NCI-H1105 treated with DMSO at 0.1 percent for 48 hours (cell line): ENCODE measurements around the gene HRK.

Source experiments
- DNase-seq: peaks from one replicate; lab custom pipeline; 2025; lab: John Stamatoyannopoulos, UW

The HRK gene

GRCh38 chr12:116897476-116897875 lies 16.2 kb upstream of the HRK start:
- no peak for DNase-seq

GRCh38 chr12:116896411-116896924 lies 15.2 kb upstream of the HRK start:
- no peak for DNase-seq

GRCh38 chr12:116894913-116895312 lies 13.7 kb upstream of the HRK start:
- DNase-seq = no peak

DNA sequence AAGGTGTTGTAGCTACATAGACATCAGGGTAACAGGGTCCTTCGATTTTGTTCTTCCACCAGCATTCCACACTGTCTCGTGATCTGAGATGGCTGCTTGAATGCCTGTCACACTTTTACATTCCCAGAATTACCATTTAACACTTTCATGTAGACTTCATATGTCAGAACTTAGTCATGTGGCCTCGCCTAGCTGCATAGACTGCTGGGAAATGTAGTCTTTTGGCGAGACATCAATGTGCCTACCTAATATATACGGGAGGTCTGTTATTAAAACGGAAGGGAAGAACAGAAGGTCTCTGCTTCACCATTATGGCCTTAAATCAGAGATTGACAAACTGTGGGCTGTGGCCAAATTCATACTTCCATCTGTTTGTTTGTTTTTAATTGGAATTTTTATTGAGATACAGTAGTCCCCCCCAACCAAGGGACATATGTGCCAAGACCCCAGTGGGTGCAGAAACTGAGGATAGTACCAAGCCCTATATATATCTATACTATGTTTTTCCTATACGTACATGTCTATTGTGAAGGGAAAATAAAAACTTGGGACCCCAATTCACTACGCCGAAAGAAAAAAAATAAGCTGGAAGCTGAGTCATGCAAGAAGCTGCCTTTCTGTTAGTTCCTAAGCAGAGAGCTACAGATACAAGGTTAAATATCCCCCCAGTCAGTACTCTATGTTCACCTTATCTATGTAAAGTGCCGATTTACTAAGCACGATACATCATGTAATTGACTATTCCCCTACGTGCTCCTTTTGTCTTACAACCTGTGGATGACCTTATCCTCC lies 11.3 kb upstream of the HRK start:
- no peak for DNase-seq

- DNase-seq = no peak
Observed at GRCh38 chr12:116891019-116891418, 9.8 kb upstream of the HRK start.

DNA sequence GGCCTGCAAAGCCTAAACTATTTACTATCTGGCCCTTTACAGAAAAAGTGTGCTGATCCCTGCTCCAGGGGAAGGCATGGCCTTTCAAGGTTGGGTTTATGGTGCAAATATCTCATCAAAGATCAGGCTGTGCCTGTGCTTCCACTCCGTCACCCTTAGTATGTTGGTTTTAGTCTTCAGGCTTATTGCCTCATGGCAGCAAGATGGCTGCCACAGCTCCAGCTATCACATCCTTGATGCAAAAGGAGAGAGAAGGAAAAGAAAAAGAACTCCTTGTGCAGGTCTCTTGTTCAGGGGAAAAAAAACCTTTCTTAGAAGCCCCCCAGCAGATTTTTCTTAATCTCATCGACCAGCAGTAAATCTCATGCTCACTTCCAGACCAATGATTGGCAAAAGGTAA lies 9.1 kb upstream of the HRK start:
- DNase-seq = no peak

DNA sequence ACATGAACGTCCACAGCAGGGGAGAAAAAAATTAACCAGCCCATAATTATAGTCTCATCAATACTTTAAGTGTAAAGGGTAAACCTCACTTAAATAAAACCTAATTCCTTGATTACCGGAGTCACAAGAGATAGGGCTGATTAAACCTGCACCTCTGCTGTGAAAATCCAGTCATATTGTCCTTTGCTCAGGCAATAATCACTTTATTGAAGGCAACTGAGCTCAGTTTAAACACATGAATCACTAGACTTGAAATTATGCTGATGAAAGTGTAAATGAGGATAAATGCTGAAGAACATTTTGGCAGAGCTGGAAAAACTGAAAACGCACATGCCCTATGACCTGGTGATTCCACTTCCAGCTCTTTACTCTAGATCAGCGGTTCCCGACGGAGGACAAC lies 6.7 kb upstream of the HRK start:
- DNase-seq = no peak

DNA sequence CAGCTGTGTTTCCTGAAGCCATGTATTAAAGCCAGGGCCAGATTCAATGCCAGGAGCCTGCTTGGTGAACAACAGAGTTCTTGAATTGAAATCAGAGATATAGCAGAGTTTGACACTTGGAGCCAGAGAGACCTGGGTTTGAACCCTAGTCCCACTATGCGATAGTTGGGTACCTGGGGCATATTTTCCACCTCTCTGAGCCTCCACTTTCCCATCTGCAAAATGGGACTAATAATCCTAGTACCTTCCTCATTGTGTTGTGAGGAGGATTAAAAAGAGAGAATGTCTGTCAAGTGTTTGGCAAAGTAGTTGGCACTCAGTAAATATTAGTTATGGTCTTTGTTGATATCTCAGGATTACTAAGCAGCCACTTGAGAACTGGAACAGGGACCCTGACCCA lies 6.0 kb upstream of the HRK start:
- DNase-seq = no peak

GRCh38 chr12:116885491-116885890 lies 4.2 kb upstream of the HRK start:
- no peak for DNase-seq

GRCh38 chr12:116884871-116885270 lies 3.6 kb upstream of the HRK start:
- DNase-seq = no peak

GRCh38 chr12:116882742-116883141 lies 1.5 kb upstream of the HRK start:
- peak; percentile 7 for DNase-seq

DNA sequence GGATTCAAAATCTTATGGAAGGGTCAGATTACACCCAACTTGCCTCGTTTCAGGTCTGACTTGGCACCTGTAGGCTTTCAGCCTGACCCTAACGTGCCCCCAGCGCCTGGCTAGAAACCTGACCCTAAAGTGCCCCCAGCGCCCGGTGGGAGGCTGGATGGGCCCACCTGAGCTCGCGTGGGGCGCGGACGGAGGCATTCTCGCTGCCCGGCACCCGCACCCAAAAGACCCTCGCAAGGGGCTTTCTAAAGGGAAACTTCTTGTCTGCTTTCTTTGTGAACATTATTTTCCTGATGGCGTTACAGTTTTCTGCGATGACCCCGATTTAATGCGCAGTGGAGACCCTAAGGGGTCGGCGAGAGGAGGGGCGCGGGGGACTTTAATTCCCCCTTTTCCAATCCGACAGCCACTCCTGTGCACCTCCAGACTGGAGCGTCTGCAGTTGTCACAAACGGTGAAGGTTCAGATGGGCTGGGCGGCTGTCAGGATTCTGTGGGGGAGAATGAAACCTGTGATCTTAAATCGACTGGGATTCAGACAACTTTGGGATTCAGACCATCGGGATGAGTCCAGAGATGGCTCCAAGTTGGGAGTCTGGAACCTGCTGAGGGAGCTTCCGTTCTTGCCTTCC lies 751 bp upstream of the HRK start:
- no peak for DNase-seq

GRCh38 chr12:116880817-116881324 lies 370 bp downstream of the HRK start:
- DNase-seq = peak; percentile 68

GRCh38 chr12:116880213-116880816 lies 926 bp downstream of the HRK start:
- DNase-seq = no peak

DNA sequence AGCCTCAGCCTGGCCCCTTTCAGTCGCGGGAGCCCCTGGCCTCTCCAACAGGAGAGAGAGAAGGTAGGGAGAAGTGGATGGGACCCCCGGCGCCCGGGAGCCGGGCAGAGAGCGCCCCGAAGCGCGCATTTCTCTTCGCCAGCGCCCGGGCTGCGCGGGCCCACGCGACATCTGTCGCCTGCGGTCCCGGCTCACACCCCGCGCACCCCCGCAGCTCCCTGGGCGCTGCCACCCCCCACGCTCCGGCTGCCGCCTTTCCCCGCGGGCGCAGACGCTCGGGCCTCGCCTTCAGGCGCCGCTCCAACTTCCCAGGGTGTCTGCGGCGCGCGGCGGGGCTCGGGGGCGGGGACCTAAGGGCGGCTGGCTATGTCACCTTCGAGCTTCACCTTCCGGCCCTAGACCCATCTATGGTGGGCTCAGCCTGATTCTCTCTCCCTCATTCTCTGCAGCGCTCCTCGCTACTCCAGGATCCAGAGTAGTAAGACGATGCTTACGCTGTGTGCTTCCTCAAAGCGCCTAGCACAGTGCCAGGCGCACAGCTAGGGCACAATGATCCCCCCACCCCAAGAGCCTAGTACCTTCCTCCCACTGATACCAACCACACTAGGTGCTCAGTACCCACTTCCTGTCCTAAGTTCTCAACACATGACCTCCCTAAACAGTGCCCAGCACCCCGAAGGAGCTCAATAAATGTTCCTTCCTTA lies 1.6 kb downstream of the HRK start:
- peak; percentile 14 for DNase-seq

- DNase-seq = no peak
Observed at GRCh38 chr12:116878567-116879508, 2.4 kb downstream of the HRK start.

GRCh38 chr12:116876151-116876869 lies 4.9 kb downstream of the HRK start:
- DNase-seq = no peak

- no peak for DNase-seq
Observed at GRCh38 chr12:116874324-116874995, 6.8 kb downstream of the HRK start.

DNA sequence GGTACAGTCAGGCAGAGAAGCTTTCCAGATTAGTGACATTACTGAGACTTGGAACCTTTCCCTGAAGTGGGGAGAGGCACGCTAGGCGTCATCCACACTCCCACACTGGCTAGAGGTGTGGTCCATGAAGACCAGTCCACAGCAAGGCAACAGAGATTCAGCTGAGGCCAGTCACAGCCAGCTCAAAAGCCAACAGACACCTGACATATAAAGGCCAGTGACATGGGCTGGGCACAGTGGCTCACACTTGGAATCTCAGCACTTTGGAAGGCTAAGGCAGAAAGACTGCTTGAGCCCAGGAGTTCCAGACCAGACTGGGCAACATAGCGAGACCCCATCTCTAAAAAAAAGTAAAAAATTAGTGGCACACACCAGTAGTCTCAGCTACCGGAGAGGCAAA lies 10.9 kb downstream of the HRK start:
- no peak for DNase-seq

DNA sequence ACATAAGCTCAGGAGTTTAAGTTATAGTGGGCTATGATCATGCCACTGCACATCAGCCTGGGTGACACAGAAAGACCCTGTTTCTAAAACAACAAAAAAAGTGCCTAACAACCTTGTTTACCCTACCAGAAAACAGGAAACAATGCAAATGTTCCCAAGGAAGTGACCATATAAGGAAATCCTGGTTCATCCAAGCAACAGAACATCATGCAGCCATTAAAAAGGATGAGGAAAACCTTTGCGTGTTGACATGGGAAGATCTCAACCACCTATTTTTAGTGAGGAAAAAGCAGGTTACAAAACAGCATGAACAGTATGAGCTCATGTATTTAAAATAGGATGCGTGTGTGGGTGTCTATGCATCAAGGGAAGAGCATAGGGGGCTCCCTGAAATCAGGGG lies 13.7 kb downstream of the HRK start:
- DNase-seq = no peak
